ENCODE measurements around the gene KLHDC4. TPM values are rescaled to one million over a fixed set of nuclear protein-coding genes. Genes with fewer than 3 reads are reported as not detected.

The KLHDC4 gene
- total and polyA plus RNA-seq, 12 donors: 7.8 to 31.7 (median 13.5) TPM

- H3K27me3 ChIP-seq: peaks cover 0 to 41% (median 14%) of the 10 kb centered on the region in 7 donors
- no peak for ATAC-seq
- H3K27ac ChIP-seq: no peak overlapping the region
- no peak for TF ChIP-seq CTCF (IDR thresholded peaks at IDR 0.05)
- 72 to 73% methylated on average over 7 of the region's 7 CpGs for WGBS, 2 donors
- intact Hi-C loops (cut with DNase I): no loop called here
- peaks cover 0 to 10% (median 0%) of the 10 kb centered on the region in 9 donors for H3K4me1 ChIP-seq
- peaks cover 0 to 8% (median 0%) of the 10 kb centered on the region in 9 donors for H3K36me3 ChIP-seq
- H3K9me3 ChIP-seq: no peaks in the 10 kb centered on the region
- H3K4me3 ChIP-seq: no peak overlapping the region
- no peak for DNase-seq
Observed at GRCh38 chr16:87692176-87692575, 73.6 kb downstream of the KLHDC4 start.

- peaks cover 0 to 46% (median 15%) of the 10 kb centered on the region in 7 donors for H3K27me3 ChIP-seq
- no peak for ATAC-seq
- H3K27ac ChIP-seq: no peak overlapping the region
- H3K9me3 ChIP-seq: no peaks in the 10 kb centered on the region
- DNase-seq: no peak
- TF ChIP-seq CTCF (IDR thresholded peaks at IDR 0.05): no peak
- WGBS, 2 donors: 29 to 30% methylated on average over 14 of the region's 14 CpGs
- H3K36me3 ChIP-seq: peaks cover 0 to 8% (median 0%) of the 10 kb centered on the region in 9 donors
- intact Hi-C loops (cut with DNase I): no loop called here
- no peak overlapping the region for H3K4me3 ChIP-seq
- H3K4me1 ChIP-seq: peaks cover 0 to 10% (median 0%) of the 10 kb centered on the region in 9 donors
Observed at GRCh38 chr16:87691686-87692079, 74.1 kb downstream of the KLHDC4 start.

- Histone ChIP-seq H3K9me3 (no peaks in the 10 kb centered on the region), H3K27me3 (peaks cover 0 to 48% (median 15%) of the 10 kb centered on the region in 7 donors), H3K36me3 (peaks cover 0 to 6% (median 0%) of the 10 kb centered on the region in 9 donors), H3K4me1 (peaks cover 0 to 10% (median 0%) of the 10 kb centered on the region in 9 donors), H3K27ac (no peak overlapping the region), H3K4me3 (no peak overlapping the region)
- intact Hi-C loops (cut with DNase I): no loop called here
- 55 to 58% methylated on average over 33 of the region's 33 CpGs for WGBS, 2 donors
- DNase-seq (no peak), ATAC-seq (no peak)
- TF ChIP-seq CTCF (IDR thresholded peaks at IDR 0.05): no peak
Observed at GRCh38 chr16:87690911-87691685, 74.7 kb downstream of the KLHDC4 start.

GRCh38 chr16:87689956-87690465, 75.8 kb downstream of the KLHDC4 start:
- Histone ChIP-seq H3K27me3 (peaks cover 0 to 56% (median 18%) of the 10 kb centered on the region in 7 donors), H3K4me3 (no peak overlapping the region), H3K9me3 (no peaks in the 10 kb centered on the region), H3K4me1 (peaks cover 0 to 10% (median 0%) of the 10 kb centered on the region in 9 donors), H3K27ac (no peak overlapping the region), H3K36me3 (no peaks in the 10 kb centered on the region)
- ATAC-seq (no peak), DNase-seq (no peak)
- WGBS, 2 donors: 94% methylated on average over 41 to 46 of the region's 46 CpGs
- intact Hi-C loops (cut with DNase I): no loop called here
- TF ChIP-seq CTCF (IDR thresholded peaks at IDR 0.05): no peak

Data from heart right ventricle (tissue), 16 donors.